ENCODE data around the gene DUSP21.
"Not testable (repeated sequence)": the region's sequence is repeated elsewhere in the genome, so short reads cannot be mapped to it uniquely, and the experiment has no call there.

Gene DUSP21

GRCh38 chrX:44843753-44844152 lies at the start of gene DUSP21:
TSS of gene DUSP21 (plus strand) at chrX:44844021. CDS start at chrX:44844133, 112 bp downstream.
- DNase-seq (ENCODE audit: low spot score) (no peak), FAIRE-seq (no peak)

GRCh38 chrX:44795945-44796450 lies 47.8 kb upstream of the DUSP21 start:
- FAIRE-seq (no peak), DNase-seq (ENCODE audit: low spot score) (no peak)

GRCh38 chrX:44802613-44803012 lies 41.2 kb upstream of the DUSP21 start:
- FAIRE-seq, result no peak

GRCh38 chrX:44815681-44816080 lies 28.1 kb upstream of the DUSP21 start:
- FAIRE-seq, result no peak
- DNase-seq (ENCODE audit: low spot score), result no peak

More at GRCh38 chrX:44802613-44803012, 41.2 kb upstream of the DUSP21 start:
- DNase-seq (ENCODE audit: low spot score), result no peak

- no peak for FAIRE-seq
- DNase-seq (ENCODE audit: low spot score), result no peak
Observed at GRCh38 chrX:44816367-44816766, 27.5 kb upstream of the DUSP21 start.

- FAIRE-seq (no peak), DNase-seq (ENCODE audit: low spot score) (no peak)
Observed at GRCh38 chrX:44817029-44817428, 26.8 kb upstream of the DUSP21 start.

- FAIRE-seq (no peak), DNase-seq (ENCODE audit: low spot score) (no peak)
Observed at GRCh38 chrX:44822601-44823000, 21.2 kb upstream of the DUSP21 start.

GRCh38 chrX:44823193-44823592 lies 20.6 kb upstream of the DUSP21 start:
- FAIRE-seq; DNase-seq (ENCODE audit: low spot score): not testable (repeated sequence)

- no peak for FAIRE-seq
Observed at GRCh38 chrX:44828008-44828605, 15.7 kb upstream of the DUSP21 start.

GRCh38 chrX:44829832-44830231 lies 14.0 kb upstream of the DUSP21 start:
- FAIRE-seq, result no peak

More at GRCh38 chrX:44828008-44828605, 15.7 kb upstream of the DUSP21 start:
- peak; percentile 60 for DNase-seq (ENCODE audit: low spot score)

GRCh38 chrX:44842550-44843317 lies 1.1 kb upstream of the DUSP21 start:
- DNase-seq (ENCODE audit: low spot score) (no peak), FAIRE-seq (no peak)

More at GRCh38 chrX:44829832-44830231, 14.0 kb upstream of the DUSP21 start:
- DNase-seq (ENCODE audit: low spot score), result no peak

- FAIRE-seq (no peak), DNase-seq (ENCODE audit: low spot score) (no peak)
Observed at GRCh38 chrX:44843318-44843702, 511 bp upstream of the DUSP21 start.

GRCh38 chrX:44844204-44844603 lies 383 bp downstream of the DUSP21 start:
- no peak for DNase-seq (ENCODE audit: low spot score)
- no peak for FAIRE-seq

GRCh38 chrX:44850891-44851290 lies 7.1 kb downstream of the DUSP21 start:
- not testable (repeated sequence) for FAIRE-seq

GRCh38 chrX:44871114-44871645 lies 27.4 kb downstream of the DUSP21 start:
- DNase-seq (ENCODE audit: low spot score) (no peak), FAIRE-seq (no peak)

More at GRCh38 chrX:44850891-44851290, 7.1 kb downstream of the DUSP21 start:
- DNase-seq (ENCODE audit: low spot score), result not testable (repeated sequence)

- FAIRE-seq (no peak), DNase-seq (ENCODE audit: low spot score) (peak; percentile 36)
Observed at GRCh38 chrX:44871931-44872820, 28.4 kb downstream of the DUSP21 start.

GRCh38 chrX:44872821-44873414 lies 29.1 kb downstream of the DUSP21 start, which contains the start of gene KDM6A:
TSS of gene KDM6A (plus strand) at chrX:44873188. CDS start at chrX:44873552, 364 bp downstream.
- FAIRE-seq (no peak), DNase-seq (ENCODE audit: low spot score) (peak; percentile 95)

- DNase-seq (ENCODE audit: low spot score) (peak; percentile 30), FAIRE-seq (no peak)
Observed at GRCh38 chrX:44873415-44874276, 29.8 kb downstream of the DUSP21 start.

GRCh38 chrX:44874420-44875184 lies 30.8 kb downstream of the DUSP21 start:
- DNase-seq (ENCODE audit: low spot score) (peak; percentile 10), FAIRE-seq (no peak)
